ENCODE data around the gene KATNAL2. TPM values are rescaled to one million over a fixed set of nuclear protein-coding genes. Genes with fewer than 3 reads are reported as not detected.

The KATNAL2 gene
- total RNA-seq, 1 donor from 2014 or later: 2.6 TPM

GRCh38 chr18:47143899-47144485 lies 226.6 kb downstream of the KATNAL2 start:
- Mint-ChIP-seq H3K27ac (no peak overlapping the region), H3K4me1 (peaks cover 10% of the 10 kb centered on the region), H3K4me3 (no peak overlapping the region), H3K9me3 (no peaks in the 10 kb centered on the region), H3K36me3 (ENCODE audit: low read depth) (peaks cover 15% of the 10 kb centered on the region), H3K27me3 (no peaks in the 10 kb centered on the region)
- ATAC-seq (ENCODE audit: low read depth): no peak
- no peak for DNase-seq
- CTCF ChIA-PET: no interaction called here
- POLR2A ChIA-PET: no interaction called here
- no peak for TF ChIP-seq CTCF (IDR thresholded peaks at IDR 0.05)
- intact Hi-C loops (cut with micrococcal nuclease): no loop called here

GRCh38 chr18:47146206-47146605 lies 228.8 kb downstream of the KATNAL2 start:
- ATAC-seq (ENCODE audit: low read depth) (no peak), DNase-seq (no peak)
- intact Hi-C loops (cut with micrococcal nuclease): no loop called here
- H3K4me1 Mint-ChIP-seq: peaks cover 28% of the 10 kb centered on the region
- no peak overlapping the region for H3K4me3 Mint-ChIP-seq
- peaks cover 20% of the 10 kb centered on the region for H3K36me3 Mint-ChIP-seq (ENCODE audit: low read depth)
- no peak overlapping the region for H3K27ac Mint-ChIP-seq
- ChIA-PET CTCF (no interaction called here), POLR2A (no interaction called here)
- no peaks in the 10 kb centered on the region for H3K27me3 Mint-ChIP-seq
- no peak for TF ChIP-seq CTCF (IDR thresholded peaks at IDR 0.05)
- H3K9me3 Mint-ChIP-seq: no peaks in the 10 kb centered on the region

GRCh38 chr18:47149457-47150028 lies 232.1 kb downstream of the KATNAL2 start:
- intact Hi-C loops (cut with micrococcal nuclease): loop anchor here (1.0 to 5.0 kb wide), 3 partner anchors 27 to 977 kb away; partner anchors contain the start of genes IER3IP1 and SMAD2
- DNase-seq (no peak), ATAC-seq (ENCODE audit: low read depth) (no peak)
- Mint-ChIP-seq H3K4me1 (peaks cover 33% of the 10 kb centered on the region), H3K27ac (peak overlapping the region; percentile 84), H3K9me3 (no peaks in the 10 kb centered on the region), H3K4me3 (peak overlapping the region; percentile 92), H3K36me3 (ENCODE audit: low read depth) (peaks cover 23% of the 10 kb centered on the region), H3K27me3 (no peaks in the 10 kb centered on the region)
- TF ChIP-seq CTCF (IDR thresholded peaks at IDR 0.05): no peak
- POLR2A ChIA-PET: interaction anchor here (0.6 to 2.0 kb wide), 6 partner anchors 25 to 1085 kb away, joined by 3 to 8 read pairs (median 5); partner anchors contain the start of genes KATNAL2 and PIAS2
- CTCF ChIA-PET: interaction anchor here (2.5 kb wide), 1 partner anchor 55 kb away, joined by 9 read pairs; no protein-coding TSS in a partner anchor

- Mint-ChIP-seq H3K27ac (peak within 1 kb of the TSS; percentile 84), H3K9me3 (no peaks in the 10 kb centered on the region), H3K27me3 (no peaks in the 10 kb centered on the region), H3K36me3 (ENCODE audit: low read depth) (peaks cover 30% of the 10 kb centered on the region), H3K4me3 (peak within 1 kb of the TSS; percentile 92), H3K4me1 (peaks cover 30% of the 10 kb centered on the region)
- ChIA-PET CTCF (interaction anchor here (2.5 kb wide), 1 partner anchor 54 kb away, joined by 9 read pairs; no protein-coding TSS in a partner anchor), POLR2A (interaction anchor here (0.6 to 2.0 kb wide), 8 partner anchors 24 to 1086 kb away, joined by 3 to 8 read pairs (median 5); partner anchors contain the start of genes KATNAL2 and PIAS2)
- DNase-seq: peak; percentile 75
- no peak for TF ChIP-seq CTCF (IDR thresholded peaks at IDR 0.05)
- intact Hi-C loops (cut with micrococcal nuclease): loop anchor here (1.0 to 5.0 kb wide), 3 partner anchors 26 to 978 kb away; partner anchors contain the start of genes IER3IP1 and SMAD2
- ATAC-seq (ENCODE audit: low read depth): peak; percentile 83
Measured at GRCh38 chr18:47150029-47150823, 232.8 kb downstream of the KATNAL2 start, which contains the start of gene HDHD2. HDHD2 (minus strand) TSS chr18:47150500; CDS start chr18:47136439, 14,061 bp downstream.
